Fibroblast of lung (primary cell): ENCODE data around the gene PTER. TPM values are rescaled to one million over a fixed set of nuclear protein-coding genes. Genes with fewer than 3 reads are reported as not detected.

ENCODE experiments used
- DNase-seq, 2 donors: peaks; one replicate each; pipeline versions ENCODE4 v3.0.0 to v3.0.0-alpha.2; 2010; ENCODE audit warnings: low read depth in 2 of 2
- H2AFZ ChIP-seq: 2 replicates; pipeline ENCODE4 v1.5.1; 2012; ENCODE audit warnings: low read length, control low read depth, inconsistent platforms
- H3K27ac ChIP-seq: 2 replicates; pipeline ENCODE4 v1.5.1; 2011; ENCODE audit warnings: low read length, control low read depth; ENCODE audit not compliant: insufficient read depth
- H3K27me3 ChIP-seq: 2 replicates; pipeline ENCODE4 v1.5.1; 2011; ENCODE audit warnings: mild to moderate bottlenecking, low read length; ENCODE audit not compliant: control insufficient read depth, insufficient read depth
- H3K36me3 ChIP-seq: 2 replicates; pipeline ENCODE4 v1.5.1; 2011; ENCODE audit warnings: low read length; ENCODE audit not compliant: control insufficient read depth, insufficient read depth
- H3K4me1 ChIP-seq: 2 replicates; pipeline ENCODE4 v1.5.1; 2011; ENCODE audit warnings: low read length; ENCODE audit not compliant: control insufficient read depth, insufficient read depth; ENCODE audit errors: extremely low read depth
- H3K4me2 ChIP-seq: 2 replicates; pipeline ENCODE4 v1.5.1; 2011; ENCODE audit warnings: low read length, control low read depth; ENCODE audit not compliant: insufficient read depth; ENCODE audit errors: extremely low read depth
- H3K4me3 ChIP-seq, 4 experiments: fragments of 200-600 bp in 1 of 4; sonication (generic) in 1 of 4; replicated peaks in 1 of 4; 2 replicates each; pipeline ENCODE4 v1.5.1; 2011 to 2016; ENCODE audit warnings: low read length in 4 of 4, low read depth in 3 of 4, mild to moderate bottlenecking in 3 of 4, control low read depth in 2 of 4, inconsistent platforms in 1 of 4, mixed read lengths in 1 of 4; ENCODE audit not compliant: insufficient read depth in 1 of 4; ENCODE audit errors: control extremely low read depth in 1 of 4
- H3K79me2 ChIP-seq: 2 replicates; pipeline ENCODE4 v1.5.1; 2012; ENCODE audit warnings: mild to moderate bottlenecking, low read length, inconsistent platforms; ENCODE audit not compliant: control insufficient read depth, insufficient read depth
- H3K9ac ChIP-seq: 2 replicates; pipeline ENCODE4 v1.5.1; 2011; ENCODE audit warnings: mild to moderate bottlenecking, low read length, control low read depth; ENCODE audit not compliant: insufficient read depth
- H3K9me3 ChIP-seq: 2 replicates; pipeline ENCODE4 v1.5.1; 2012; ENCODE audit warnings: low read depth, low read length; ENCODE audit not compliant: control insufficient read depth, insufficient read depth
- H4K20me1 ChIP-seq: 2 replicates; pipeline ENCODE4 v1.5.1; 2011; ENCODE audit warnings: low read length; ENCODE audit not compliant: control insufficient read depth, insufficient read depth; ENCODE audit errors: extremely low read depth
- CTCF ChIP-seq, 2 donors: IDR thresholded peaks in 1 of 2; conservative IDR thresholded peaks in 1 of 2; 1 replicate in 1 of 2; 2 replicates in 1 of 2; pipeline ENCODE4 v1.5.1; 2011 to 2012; ENCODE audit warnings: low read length in 2 of 2, control low read depth in 1 of 2, inconsistent platforms in 1 of 2, low read depth in 1 of 2, mild to moderate bottlenecking in 1 of 2
- EZH2 ChIP-seq: IDR thresholded peaks from 2 replicates; pipeline ENCODE4 v1.5.1; 2012; ENCODE audit warnings: low read length, control low read depth, mild to moderate bottlenecking; ENCODE audit errors: missing control alignments
- polyA plus RNA-seq, 2 donors: library from polyadenylated mRNA; depleted of rRNA in 1 of 2; stranded (reverse) in 1 of 2; unstranded in 1 of 2; fragments of >200 nt; gene quantifications; 2 replicates each; pipeline ENCODE4 v1.2.1, GENCODE V29; 2011 to 2012; ENCODE audit warnings: missing spikeins in 1 of 2
- total RNA-seq: library from RNA; depleted of rRNA; stranded (reverse); fragments of >200 nt; gene quantifications from 2 replicates; pipeline ENCODE4 v1.2.1, GENCODE V29; 2014

PTER gene
- total and polyA plus RNA-seq, 2 donors (not counting 1 experiment from before 2014, with no cell fraction given) = 8.8 to 10.4 TPM

GRCh38 chr10:16440396-16441133, 3.8 kb downstream of the PTER start:
- TF ChIP-seq CTCF (conservative IDR thresholded peaks at IDR 0.05 in 1 of 2, IDR thresholded peaks at IDR 0.05 in 1 of 2; ENCODE audit: low read depth in 1 of 2, low read length in 2 of 2) (no peak), EZH2 (no peak)
- Histone ChIP-seq H3K27ac (no peak overlapping the region), H3K9me3 (no peaks in the 10 kb centered on the region), H3K9ac (no peak overlapping the region), H2AFZ (no peak overlapping the region), H3K4me2 (no peak overlapping the region), H3K4me3 (no peak overlapping the region), H3K79me2 (no peaks in the 10 kb centered on the region), H3K27me3 (no peaks in the 10 kb centered on the region), H3K36me3 (no peaks in the 10 kb centered on the region), H4K20me1 (no peaks in the 10 kb centered on the region), H3K4me1 (peaks cover 6% of the 10 kb centered on the region)
- peak in 1 of 2 donors; percentile 52 for DNase-seq

GRCh38 chr10:16441173-16441840, 4.5 kb downstream of the PTER start:
- Histone ChIP-seq H3K36me3 (no peaks in the 10 kb centered on the region), H3K27ac (no peak overlapping the region), H3K27me3 (no peaks in the 10 kb centered on the region), H3K79me2 (no peaks in the 10 kb centered on the region), H3K4me1 (peaks cover 6% of the 10 kb centered on the region), H4K20me1 (no peaks in the 10 kb centered on the region), H2AFZ (no peak overlapping the region), H3K4me2 (no peak overlapping the region), H3K9me3 (no peaks in the 10 kb centered on the region), H3K9ac (no peak overlapping the region), H3K4me3 (no peak overlapping the region)
- TF ChIP-seq CTCF (conservative IDR thresholded peaks at IDR 0.05 in 1 of 2, IDR thresholded peaks at IDR 0.05 in 1 of 2; ENCODE audit: low read depth in 1 of 2, low read length in 2 of 2) (no peak), EZH2 (no peak)
- DNase-seq = peak in 1 of 2 donors; percentile 26

- Histone ChIP-seq H3K9me3 (no peaks in the 10 kb centered on the region), H3K4me2 (no peak overlapping the region), H3K27me3 (no peaks in the 10 kb centered on the region), H3K4me1 (peaks cover 6% of the 10 kb centered on the region), H3K9ac (no peak overlapping the region), H2AFZ (no peak overlapping the region), H3K36me3 (no peaks in the 10 kb centered on the region), H3K4me3 (no peak overlapping the region), H3K79me2 (no peaks in the 10 kb centered on the region), H3K27ac (no peak overlapping the region), H4K20me1 (no peaks in the 10 kb centered on the region)
- no peak for DNase-seq
- TF ChIP-seq EZH2 (no peak), CTCF (conservative IDR thresholded peaks at IDR 0.05 in 1 of 2, IDR thresholded peaks at IDR 0.05 in 1 of 2; ENCODE audit: low read depth in 1 of 2, low read length in 2 of 2) (no peak)
Observed at GRCh38 chr10:16442914-16443313, 6.1 kb downstream of the PTER start.
